MM.1S (cell line): ENCODE results near the gene XPNPEP2.

ENCODE experiments used
- DNase-seq: peaks from one replicate; pipeline ENCODE4 v3.0.0-alpha.2; 2015
- H2AFZ ChIP-seq: fragments of 300-600 bp; sonication (generic); 2 replicates; pipeline ENCODE4 v1.6.0; 2016; ENCODE audit warnings: antibody characterized with exemption, low read length
- H3F3A ChIP-seq: fragments of 300-600 bp; sonication (generic); 2 replicates; pipeline ENCODE4 v1.6.1; 2016; ENCODE audit warnings: mild to moderate bottlenecking, antibody characterized with exemption, low read length, moderate library complexity, mixed read lengths; ENCODE audit not compliant: insufficient read depth
- H3K27ac ChIP-seq: fragments of 300-600 bp; sonication (generic); 2 replicates; pipeline ENCODE4 v1.5.1; 2016; ENCODE audit warnings: mild to moderate bottlenecking, low read length
- H3K27me3 ChIP-seq: fragments of 300-600 bp; sonication (generic); replicated peaks from 2 replicates; pipeline ENCODE4 v1.6.0; 2016; ENCODE audit warnings: low read length; ENCODE audit not compliant: insufficient read depth
- H3K36me3 ChIP-seq: fragments of 300-600 bp; sonication (generic); replicated peaks from 2 replicates; pipeline ENCODE4 v1.6.1; 2016; ENCODE audit warnings: mild to moderate bottlenecking, low read length, mixed read lengths; ENCODE audit not compliant: insufficient read depth
- H3K4me1 ChIP-seq: fragments of 300-600 bp; sonication (generic); 2 replicates; pipeline ENCODE4 v1.6.1; 2016; ENCODE audit warnings: low read length, mixed read lengths
- H3K4me2 ChIP-seq: fragments of 300-600 bp; sonication (generic); 2 replicates; pipeline ENCODE4 v1.6.0; 2016; ENCODE audit warnings: low read depth, low read length
- H3K4me3 ChIP-seq: fragments of 300-600 bp; sonication (generic); 2 replicates; pipeline ENCODE4 v1.5.1; 2016; ENCODE audit warnings: low read length, mixed read lengths
- H3K79me2 ChIP-seq: fragments of 300-600 bp; sonication (generic); 2 replicates; pipeline ENCODE4 v1.6.1; 2016; ENCODE audit warnings: mixed run types, low read length, mixed read lengths
- H3K9ac ChIP-seq: fragments of 300-600 bp; sonication (generic); 2 replicates; pipeline ENCODE4 v1.6.1; 2016; ENCODE audit warnings: low read length, mixed read lengths
- H3K9me2 ChIP-seq: fragments of 300-600 bp; sonication (generic); replicated peaks from 2 replicates; pipeline ENCODE4 v1.6.1; 2016; ENCODE audit warnings: mild to moderate bottlenecking, low read length, mixed read lengths; ENCODE audit not compliant: insufficient read depth
- H3K9me3 ChIP-seq: fragments of 300-600 bp; sonication (generic); replicated peaks from 2 replicates; pipeline ENCODE4 v1.6.1; 2016; ENCODE audit warnings: mild to moderate bottlenecking, low read length, mixed read lengths; ENCODE audit not compliant: insufficient read depth
- H4K20me1 ChIP-seq: fragments of 300-600 bp; sonication (generic); 2 replicates; pipeline ENCODE4 v1.6.1; 2016; ENCODE audit warnings: mild to moderate bottlenecking, low read length, moderate library complexity, mixed read lengths; ENCODE audit not compliant: insufficient read depth
- EZH2 ChIP-seq: fragments of 300-600 bp; sonication (generic); optimal IDR thresholded peaks from 2 replicates; pipeline ENCODE3; 2017; ENCODE audit warnings: low read depth, mild to moderate bottlenecking, antibody characterized with exemption, low read length, mixed read lengths
- EZH2phosphoT487 ChIP-seq: fragments of 300-600 bp; sonication (generic); IDR thresholded peaks from 2 replicates; pipeline ENCODE4 v1.6.1; 2018; ENCODE audit warnings: antibody characterized with exemption, low read length
- TF ChIP-seq, protein P1 (sequence below): fragments of 300-600 bp; sonication (generic); IDR thresholded peaks from 2 replicates; pipeline ENCODE4 v1.5.1; 2016; ENCODE audit warnings: antibody characterized with exemption, low read length, mixed read lengths

XPNPEP2 gene

DNA sequence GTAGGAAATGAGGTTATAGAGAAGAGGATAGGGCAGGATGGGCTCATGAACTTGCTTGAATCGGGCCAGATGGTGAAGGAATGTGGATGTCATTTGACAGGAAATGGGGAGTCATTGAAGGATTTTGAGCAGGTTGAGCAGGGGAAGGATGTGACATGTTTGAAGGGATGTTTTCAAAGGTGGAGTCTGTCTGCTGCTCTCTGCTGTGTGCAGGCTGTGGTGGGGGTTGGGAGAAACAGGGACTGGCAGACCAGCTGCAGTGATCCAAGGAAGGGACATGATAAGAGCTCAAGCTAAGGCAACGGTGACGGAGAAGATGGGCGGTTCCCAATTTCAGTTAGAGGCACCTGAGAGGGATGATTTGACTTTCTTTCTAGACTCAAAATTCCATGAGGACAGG lies 14.0 kb upstream of the XPNPEP2 start:
- H3K27me3 ChIP-seq = no peaks in the 10 kb centered on the region

DNA sequence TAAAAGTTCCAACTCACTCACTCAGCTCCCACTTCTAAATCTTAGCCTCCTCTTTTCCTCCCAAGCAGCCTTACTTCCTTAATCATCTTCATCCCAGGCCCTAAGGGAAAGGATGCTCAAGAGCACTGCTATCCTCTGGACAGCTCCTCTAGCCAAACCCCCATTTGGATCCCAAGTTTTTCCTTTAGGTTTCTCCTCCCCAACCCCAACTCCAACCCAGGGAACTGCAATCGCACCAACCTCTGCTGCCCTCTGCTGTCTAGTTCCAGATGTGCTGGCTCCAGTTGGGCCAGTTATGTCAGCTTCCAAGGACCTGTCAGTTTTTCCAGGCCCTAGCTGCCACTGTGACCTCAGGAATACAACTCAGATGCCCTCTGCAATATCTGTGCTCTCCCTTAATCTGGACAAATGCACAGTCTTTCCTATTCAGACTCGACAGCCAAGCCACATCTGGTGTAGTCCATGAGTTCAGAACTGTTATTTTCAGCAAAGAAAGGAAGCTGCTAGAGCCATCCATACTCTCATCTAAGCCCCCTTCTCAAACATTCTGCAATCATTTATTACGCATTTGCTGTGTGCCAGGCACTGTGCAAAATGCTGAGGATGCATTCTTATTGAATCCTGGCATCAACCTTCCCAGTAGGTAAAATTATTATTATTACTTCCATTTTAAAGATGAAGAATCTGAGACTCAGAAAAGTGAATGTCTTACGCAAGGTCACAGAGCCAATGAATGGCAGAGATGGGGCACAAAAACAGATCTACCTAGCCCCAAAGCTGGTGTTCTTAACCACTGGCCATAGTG lies 12.3 kb upstream of the XPNPEP2 start:
- Histone ChIP-seq H3K79me2 (no peaks in the 10 kb centered on the region), H3K36me3 (no peaks in the 10 kb centered on the region), H3K4me2 (no peak overlapping the region), H3K4me1 (no peaks in the 10 kb centered on the region), H3K9me2 (no peaks in the 10 kb centered on the region), H2AFZ (no peak overlapping the region), H3K27ac (no peak overlapping the region), H3K27me3 (no peaks in the 10 kb centered on the region), H3K9me3 (no peaks in the 10 kb centered on the region), H4K20me1 (no peaks in the 10 kb centered on the region), H3K4me3 (no peak overlapping the region), H3K9ac (no peak overlapping the region), H3F3A (no peaks in the 10 kb centered on the region)
- TF ChIP-seq EZH2phosphoT487 = no peak
- TF ChIP-seq EZH2 = no peak
- TF ChIP-seq, protein P1, sequence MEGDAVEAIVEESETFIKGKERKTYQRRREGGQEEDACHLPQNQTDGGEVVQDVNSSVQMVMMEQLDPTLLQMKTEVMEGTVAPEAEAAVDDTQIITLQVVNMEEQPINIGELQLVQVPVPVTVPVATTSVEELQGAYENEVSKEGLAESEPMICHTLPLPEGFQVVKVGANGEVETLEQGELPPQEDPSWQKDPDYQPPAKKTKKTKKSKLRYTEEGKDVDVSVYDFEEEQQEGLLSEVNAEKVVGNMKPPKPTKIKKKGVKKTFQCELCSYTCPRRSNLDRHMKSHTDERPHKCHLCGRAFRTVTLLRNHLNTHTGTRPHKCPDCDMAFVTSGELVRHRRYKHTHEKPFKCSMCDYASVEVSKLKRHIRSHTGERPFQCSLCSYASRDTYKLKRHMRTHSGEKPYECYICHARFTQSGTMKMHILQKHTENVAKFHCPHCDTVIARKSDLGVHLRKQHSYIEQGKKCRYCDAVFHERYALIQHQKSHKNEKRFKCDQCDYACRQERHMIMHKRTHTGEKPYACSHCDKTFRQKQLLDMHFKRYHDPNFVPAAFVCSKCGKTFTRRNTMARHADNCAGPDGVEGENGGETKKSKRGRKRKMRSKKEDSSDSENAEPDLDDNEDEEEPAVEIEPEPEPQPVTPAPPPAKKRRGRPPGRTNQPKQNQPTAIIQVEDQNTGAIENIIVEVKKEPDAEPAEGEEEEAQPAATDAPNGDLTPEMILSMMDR = peak; percentile 60
- DNase-seq = no peak

More for the DNA sequence above, 14.0 kb upstream of the XPNPEP2 start:
- Histone ChIP-seq H3F3A (no peaks in the 10 kb centered on the region), H3K9ac (no peak overlapping the region), H3K27ac (no peak overlapping the region), H3K4me3 (no peak overlapping the region), H3K9me2 (no peaks in the 10 kb centered on the region), H3K4me1 (no peaks in the 10 kb centered on the region), H2AFZ (no peak overlapping the region), H4K20me1 (no peaks in the 10 kb centered on the region), H3K36me3 (no peaks in the 10 kb centered on the region), H3K4me2 (no peak overlapping the region), H3K9me3 (no peaks in the 10 kb centered on the region), H3K79me2 (no peaks in the 10 kb centered on the region)
- TF ChIP-seq EZH2phosphoT487 = no peak
- no peak for TF ChIP-seq EZH2
- no peak for DNase-seq

DNA sequence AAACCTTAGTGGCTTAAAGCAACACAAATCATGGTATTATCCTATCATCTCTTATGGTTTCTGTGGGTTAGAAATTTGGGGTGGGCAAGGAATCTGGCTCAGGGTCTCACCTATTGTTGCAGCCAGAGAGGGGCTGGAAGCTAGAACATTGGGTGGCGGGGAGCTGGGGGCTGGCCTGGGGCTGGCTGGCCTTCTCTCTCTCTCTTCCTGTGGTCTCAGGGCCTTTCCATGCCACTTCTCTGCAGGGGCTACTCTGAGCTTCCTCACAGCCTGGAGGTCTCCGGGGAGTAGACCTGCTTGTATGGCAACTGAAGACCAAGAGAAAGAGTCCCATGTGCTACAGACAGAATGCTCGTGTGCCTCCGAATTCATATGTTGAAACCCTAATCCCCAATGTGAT lies 10.7 kb upstream of the XPNPEP2 start:
- no peaks in the 10 kb centered on the region for H3K36me3 ChIP-seq
- no peak overlapping the region for H2AFZ ChIP-seq
- H3K4me3 ChIP-seq = no peak overlapping the region
- no peaks in the 10 kb centered on the region for H3K9me2 ChIP-seq
- no peaks in the 10 kb centered on the region for H3K27me3 ChIP-seq
- H3K79me2 ChIP-seq = no peaks in the 10 kb centered on the region
- H3K4me2 ChIP-seq = no peak overlapping the region
- no peaks in the 10 kb centered on the region for H3F3A ChIP-seq
- H3K4me1 ChIP-seq = no peaks in the 10 kb centered on the region
- H4K20me1 ChIP-seq = no peaks in the 10 kb centered on the region
- no peak overlapping the region for H3K9ac ChIP-seq
- DNase-seq = no peak
- H3K9me3 ChIP-seq = no peaks in the 10 kb centered on the region
- no peak overlapping the region for H3K27ac ChIP-seq
- TF ChIP-seq, protein P1 = no peak
- TF ChIP-seq EZH2phosphoT487 (no peak), EZH2 (no peak)

DNA sequence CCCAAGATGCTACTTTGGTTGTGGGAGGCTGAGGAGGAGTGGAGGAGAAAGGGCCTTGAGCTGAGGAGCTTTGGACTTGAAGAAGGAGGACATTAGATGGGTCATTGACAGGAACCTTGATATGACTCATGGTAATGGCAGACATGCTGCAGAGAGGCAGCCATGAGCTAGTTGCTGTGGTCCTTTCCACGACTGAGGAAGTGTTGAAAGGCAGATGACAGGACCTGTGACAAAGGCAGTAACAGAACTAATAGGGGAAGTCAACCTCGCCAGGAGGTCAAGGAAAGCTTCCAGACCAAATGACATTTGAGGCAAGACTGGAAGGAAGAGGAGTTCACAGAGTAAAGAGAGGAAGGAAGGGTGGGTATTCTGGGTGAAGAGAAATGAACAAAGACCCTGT lies 7.6 kb upstream of the XPNPEP2 start:
- no peak overlapping the region for H3K9ac ChIP-seq
- H2AFZ ChIP-seq = no peak overlapping the region
- H3K9me3 ChIP-seq = no peaks in the 10 kb centered on the region
- no peaks in the 10 kb centered on the region for H3K9me2 ChIP-seq
- H3K4me3 ChIP-seq = no peak overlapping the region
- H3K79me2 ChIP-seq = no peaks in the 10 kb centered on the region
- H3K27ac ChIP-seq = no peak overlapping the region
- TF ChIP-seq EZH2 = no peak
- TF ChIP-seq, protein P1 = no peak
- TF ChIP-seq EZH2phosphoT487 = no peak
- H4K20me1 ChIP-seq = no peaks in the 10 kb centered on the region
- no peak overlapping the region for H3K4me2 ChIP-seq
- DNase-seq = no peak
- no peaks in the 10 kb centered on the region for H3K27me3 ChIP-seq
- H3K36me3 ChIP-seq = no peaks in the 10 kb centered on the region
- H3K4me1 ChIP-seq = no peaks in the 10 kb centered on the region
- H3F3A ChIP-seq = no peaks in the 10 kb centered on the region
